Naive B cell (primary cell): ENCODE results near the gene CCBE1. TPM values are rescaled to one million over a fixed set of nuclear protein-coding genes. Genes with fewer than 3 reads are reported as not detected.
"Not testable (repeated sequence)": the region's sequence is repeated elsewhere in the genome, so short reads cannot be mapped to it uniquely, and the experiment has no call there.

Source experiments
- ATAC-seq, 2 donors: fragments of 150-1000 bp; cut with Tn5 transposase; 2 replicates each; pipeline ENCODE4 v1.10.0; 2021; ENCODE audit warnings: low read depth in 2 of 2, mild to moderate bottlenecking in 2 of 2, moderate library complexity in 2 of 2
- DNase-seq: peaks from one replicate; pipeline ENCODE4 v3.0.0; 2022
- H3K27ac Mint-ChIP-seq, 6 donors: one replicate each; pipeline ENCODE4 v1.8.0; 2020 to 2022; ENCODE audit warnings: mild to moderate bottlenecking in 6 of 6, mixed read lengths in 6 of 6, moderate library complexity in 5 of 6, inconsistent platforms in 2 of 6
- H3K27me3 Mint-ChIP-seq, 3 donors: one replicate each; pipeline ENCODE4 v1.8.0; 2021 to 2022; ENCODE audit warnings: mixed read lengths in 3 of 3, mild to moderate bottlenecking in 1 of 3
- H3K36me3 Mint-ChIP-seq, 2 donors: one replicate each; pipeline ENCODE4 v1.8.0; 2020 to 2022; ENCODE audit warnings: mixed read lengths in 2 of 2, inconsistent platforms in 1 of 2, mild to moderate bottlenecking in 1 of 2
- H3K4me1 Mint-ChIP-seq, 3 donors: one replicate each; pipeline ENCODE4 v1.8.0; 2020 to 2022; ENCODE audit warnings: mixed read lengths in 3 of 3, inconsistent platforms in 1 of 3, mild to moderate bottlenecking in 1 of 3, moderate library complexity in 1 of 3
- H3K4me3 Mint-ChIP-seq, 8 donors: one replicate each; pipeline ENCODE4 v1.8.0; 2020 to 2022; ENCODE audit warnings: mild to moderate bottlenecking in 8 of 8, mixed read lengths in 8 of 8, moderate library complexity in 8 of 8, inconsistent platforms in 2 of 8
- H3K9me3 Mint-ChIP-seq, 7 donors: one replicate each; pipeline ENCODE4 v1.8.0; 2020 to 2022; ENCODE audit warnings: mixed read lengths in 7 of 7, mild to moderate bottlenecking in 5 of 7, inconsistent platforms in 2 of 7, moderate library complexity in 1 of 7
- polyA plus RNA-seq, 6 donors: library from polyadenylated mRNA; unstranded; fragments of 300-500 nt; fragmentation: Illumina TruSeq; gene quantifications; one replicate each; pipeline ENCODE4 v1.2.3, GENCODE V29; 2021; ENCODE audit warnings: low read depth in 6 of 6

The CCBE1 gene
- polyA plus RNA-seq, 6 donors from 2014 or later: not detected

GRCh38 chr18:59667488-59667887, 29.7 kb downstream of the CCBE1 start:
- H3K27ac Mint-ChIP-seq: no peak overlapping the region
- peak overlapping the region in 1 of 8 donors; percentile 23 for H3K4me3 Mint-ChIP-seq
- no peaks in the 10 kb centered on the region for H3K4me1 Mint-ChIP-seq
- H3K27me3 Mint-ChIP-seq: peaks cover 11 to 27% (median 27%) of the 10 kb centered on the region in 3 donors
- H3K9me3 Mint-ChIP-seq: peaks cover 0 to 6% (median 0%) of the 10 kb centered on the region in 7 donors
- no peak for DNase-seq
- H3K36me3 Mint-ChIP-seq: no peaks in the 10 kb centered on the region
- no peak for ATAC-seq

- not testable (repeated sequence) for H3K4me1 Mint-ChIP-seq, H3K9me3 Mint-ChIP-seq, H3K27ac Mint-ChIP-seq, H3K36me3 Mint-ChIP-seq, ATAC-seq, H3K4me3 Mint-ChIP-seq, DNase-seq
- H3K27me3 Mint-ChIP-seq: peaks cover 6 to 21% (median 18%) of the 10 kb centered on the region in 3 donors
Measured at GRCh38 chr18:59666007-59666402, 31.2 kb downstream of the CCBE1 start.

- no peak overlapping the region for H3K27ac Mint-ChIP-seq
- no peak for ATAC-seq
Measured at GRCh38 chr18:59665057-59666006, 31.9 kb downstream of the CCBE1 start.

GRCh38 chr18:59664329-59664728, 32.9 kb downstream of the CCBE1 start:
- DNase-seq (no peak), ATAC-seq (no peak)
- H3K27me3 Mint-ChIP-seq: peaks cover 12 to 24% (median 20%) of the 10 kb centered on the region in 3 donors
- no peaks in the 10 kb centered on the region for H3K4me1 Mint-ChIP-seq
- H3K36me3 Mint-ChIP-seq: no peaks in the 10 kb centered on the region
- no peak overlapping the region for H3K27ac Mint-ChIP-seq
- H3K9me3 Mint-ChIP-seq: peaks cover 0 to 6% (median 0%) of the 10 kb centered on the region in 7 donors
- no peak overlapping the region for H3K4me3 Mint-ChIP-seq

More at GRCh38 chr18:59665057-59666006, 31.9 kb downstream of the CCBE1 start:
- no peak for DNase-seq
- Mint-ChIP-seq H3K9me3 (peaks cover 0 to 6% (median 0%) of the 10 kb centered on the region in 7 donors), H3K4me1 (no peaks in the 10 kb centered on the region), H3K27me3 (peaks cover 8 to 21% (median 18%) of the 10 kb centered on the region in 3 donors), H3K36me3 (no peaks in the 10 kb centered on the region), H3K4me3 (no peak overlapping the region)

GRCh38 chr18:59663096-59663495, 34.1 kb downstream of the CCBE1 start:
- Mint-ChIP-seq H3K4me1 (no peaks in the 10 kb centered on the region), H3K27me3 (peaks cover 14 to 19% (median 15%) of the 10 kb centered on the region in 3 donors), H3K36me3 (no peaks in the 10 kb centered on the region), H3K4me3 (no peak overlapping the region), H3K27ac (no peak overlapping the region), H3K9me3 (peaks cover 0 to 6% (median 0%) of the 10 kb centered on the region in 7 donors)
- no peak for DNase-seq
- no peak for ATAC-seq

GRCh38 chr18:59661891-59662701, 35.1 kb downstream of the CCBE1 start:
- no peak for ATAC-seq

GRCh38 chr18:59660786-59661743, 36.2 kb downstream of the CCBE1 start:
- DNase-seq (no peak), ATAC-seq (no peak)
- H3K4me3 Mint-ChIP-seq: no peak overlapping the region
- H3K27ac Mint-ChIP-seq: no peak overlapping the region
- H3K9me3 Mint-ChIP-seq: peaks cover 0 to 6% (median 0%) of the 10 kb centered on the region in 7 donors
- H3K27me3 Mint-ChIP-seq: peaks cover 18 to 33% (median 20%) of the 10 kb centered on the region in 3 donors
- H3K36me3 Mint-ChIP-seq: no peaks in the 10 kb centered on the region
- no peaks in the 10 kb centered on the region for H3K4me1 Mint-ChIP-seq

More at GRCh38 chr18:59661891-59662701, 35.1 kb downstream of the CCBE1 start:
- Mint-ChIP-seq H3K9me3 (peaks cover 0 to 6% (median 0%) of the 10 kb centered on the region in 7 donors), H3K27me3 (peaks cover 17 to 29% (median 18%) of the 10 kb centered on the region in 3 donors), H3K4me1 (no peaks in the 10 kb centered on the region), H3K27ac (no peak overlapping the region), H3K36me3 (no peaks in the 10 kb centered on the region), H3K4me3 (no peak overlapping the region)
- DNase-seq: no peak

- Mint-ChIP-seq H3K4me1 (no peaks in the 10 kb centered on the region), H3K9me3 (peaks cover 0 to 6% (median 0%) of the 10 kb centered on the region in 7 donors), H3K4me3 (no peak overlapping the region), H3K36me3 (no peaks in the 10 kb centered on the region), H3K27me3 (peaks cover 13 to 33% (median 18%) of the 10 kb centered on the region in 3 donors), H3K27ac (no peak overlapping the region)
- no peak for ATAC-seq
- DNase-seq: no peak
Measured at GRCh38 chr18:59660366-59660765, 36.9 kb downstream of the CCBE1 start.

GRCh38 chr18:59659508-59660170, 37.6 kb downstream of the CCBE1 start:
- ATAC-seq (no peak), DNase-seq (no peak)
- Mint-ChIP-seq H3K27ac (no peak overlapping the region), H3K9me3 (peaks cover 0 to 6% (median 0%) of the 10 kb centered on the region in 7 donors), H3K4me1 (no peaks in the 10 kb centered on the region), H3K36me3 (no peaks in the 10 kb centered on the region), H3K27me3 (peaks cover 13 to 33% (median 18%) of the 10 kb centered on the region in 3 donors), H3K4me3 (no peak overlapping the region)

- DNase-seq (no peak), ATAC-seq (no peak)
- H3K9me3 Mint-ChIP-seq: peaks cover 0 to 6% (median 0%) of the 10 kb centered on the region in 7 donors
- H3K27me3 Mint-ChIP-seq: peaks cover 13 to 33% (median 20%) of the 10 kb centered on the region in 3 donors
- H3K4me1 Mint-ChIP-seq: no peaks in the 10 kb centered on the region
- peak overlapping the region in 1 of 6 donors; percentile 30 for H3K27ac Mint-ChIP-seq
- H3K4me3 Mint-ChIP-seq: no peak overlapping the region
- H3K36me3 Mint-ChIP-seq: no peaks in the 10 kb centered on the region
Measured at GRCh38 chr18:59658941-59659340, 38.3 kb downstream of the CCBE1 start.

GRCh38 chr18:59657012-59657411, 40.2 kb downstream of the CCBE1 start:
- no peaks in the 10 kb centered on the region for H3K36me3 Mint-ChIP-seq
- no peak overlapping the region for H3K27ac Mint-ChIP-seq
- ATAC-seq: no peak
- H3K4me3 Mint-ChIP-seq: no peak overlapping the region
- no peak for DNase-seq
- H3K4me1 Mint-ChIP-seq: no peaks in the 10 kb centered on the region
- H3K27me3 Mint-ChIP-seq: peaks cover 13 to 30% (median 20%) of the 10 kb centered on the region in 3 donors
- peaks cover 0 to 2% (median 0%) of the 10 kb centered on the region in 7 donors for H3K9me3 Mint-ChIP-seq

- no peak for ATAC-seq
- H3K4me3 Mint-ChIP-seq: no peak overlapping the region
- no peak for DNase-seq
- H3K27ac Mint-ChIP-seq: no peak overlapping the region
- peaks cover 0 to 3% (median 0%) of the 10 kb centered on the region in 7 donors for H3K9me3 Mint-ChIP-seq
- no peaks in the 10 kb centered on the region for H3K4me1 Mint-ChIP-seq
- no peaks in the 10 kb centered on the region for H3K36me3 Mint-ChIP-seq
- peaks cover 19 to 30% (median 20%) of the 10 kb centered on the region in 3 donors for H3K27me3 Mint-ChIP-seq
Measured at GRCh38 chr18:59656373-59656887, 40.8 kb downstream of the CCBE1 start.
